Effector memory CD4-positive, alpha-beta T cell (primary cell): ENCODE results near the gene CCDC148.

Experiments used
- DNase-seq, 3 donors: peaks; one replicate each; pipeline ENCODE4 v3.0.0-alpha.2; 2020
- H3K27ac ChIP-seq: 2 replicates; pipeline ENCODE4 v1.7.0; 2013; ENCODE audit warnings: mild to moderate bottlenecking, low read length, moderate library complexity; ENCODE audit not compliant: insufficient read depth, poor library complexity, severe bottlenecking
- H3K27me3 ChIP-seq: replicated peaks from 2 replicates; pipeline ENCODE4 v1.7.0; 2013; ENCODE audit warnings: mild to moderate bottlenecking, low read length; ENCODE audit not compliant: insufficient read depth, control insufficient read depth, poor library complexity, severe bottlenecking
- H3K36me3 ChIP-seq: 2 replicates; pipeline ENCODE4 v1.7.0; 2013; ENCODE audit warnings: mild to moderate bottlenecking, low read length, moderate library complexity; ENCODE audit not compliant: control insufficient read depth, insufficient read depth
- H3K4me1 ChIP-seq: 2 replicates; pipeline ENCODE4 v1.7.0; 2013; ENCODE audit warnings: low read length, mild to moderate bottlenecking; ENCODE audit not compliant: control insufficient read depth, insufficient read depth, poor library complexity, severe bottlenecking
- H3K4me3 ChIP-seq: 2 replicates; pipeline ENCODE4 v1.7.0; 2013; ENCODE audit warnings: low read length, low read depth, mild to moderate bottlenecking; ENCODE audit not compliant: insufficient read depth, poor library complexity, severe bottlenecking
- H3K9me3 ChIP-seq: 2 replicates; pipeline ENCODE4 v1.7.0; 2013; ENCODE audit warnings: mild to moderate bottlenecking, low read length, moderate library complexity; ENCODE audit not compliant: control insufficient read depth

CCDC148 gene

DNA sequence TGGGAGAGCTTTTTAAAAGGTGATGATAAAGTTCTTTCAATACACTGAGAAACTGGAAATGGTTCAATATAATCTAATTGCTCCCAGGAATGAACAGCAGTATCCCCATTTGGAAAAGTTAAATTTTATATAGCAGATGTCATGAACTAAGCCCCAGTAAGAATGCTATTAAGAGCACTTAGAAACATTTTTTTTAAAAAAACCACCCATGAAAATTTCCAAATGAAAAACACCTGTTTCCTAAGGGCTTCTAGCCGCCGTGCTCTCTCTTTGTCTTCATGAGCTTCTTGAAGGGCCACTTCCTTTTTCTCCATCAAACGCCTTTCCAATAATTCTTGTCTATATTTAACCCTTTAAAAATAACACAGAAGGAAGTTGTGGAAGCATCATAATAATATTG is 277.9 kb downstream of the CCDC148 start:
- H3K4me3 ChIP-seq, result no peak overlapping the region
- no peaks in the 10 kb centered on the region for H3K27me3 ChIP-seq
- H3K4me1 ChIP-seq, result no peaks in the 10 kb centered on the region
- H3K27ac ChIP-seq, result no peak overlapping the region
- DNase-seq, result no peak
- H3K9me3 ChIP-seq, result no peaks in the 10 kb centered on the region
- no peaks in the 10 kb centered on the region for H3K36me3 ChIP-seq

DNA sequence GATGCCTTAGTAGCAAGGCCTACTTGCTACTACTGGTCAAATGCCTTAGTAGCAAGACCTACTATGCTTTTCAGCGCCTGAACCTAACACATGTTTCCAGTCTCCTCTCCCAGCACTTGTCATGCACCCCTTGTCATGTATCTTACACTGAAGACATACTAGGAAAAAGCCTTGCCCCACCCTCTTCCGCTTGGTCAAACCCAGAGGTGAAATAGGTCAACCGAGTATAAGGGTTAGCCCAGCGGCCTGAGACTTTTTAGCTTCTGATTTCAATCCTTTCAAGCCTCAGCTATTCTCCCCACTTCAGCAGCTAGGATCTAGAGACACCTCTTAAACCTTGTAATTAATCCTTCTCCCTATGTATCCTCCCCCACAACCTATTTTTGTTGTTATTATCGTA is 281.6 kb downstream of the CCDC148 start:
- Histone ChIP-seq H3K9me3 (no peaks in the 10 kb centered on the region), H3K4me1 (no peaks in the 10 kb centered on the region), H3K36me3 (no peaks in the 10 kb centered on the region), H3K4me3 (no peak overlapping the region), H3K27ac (no peak overlapping the region), H3K27me3 (no peaks in the 10 kb centered on the region)
- no peak for DNase-seq

DNA sequence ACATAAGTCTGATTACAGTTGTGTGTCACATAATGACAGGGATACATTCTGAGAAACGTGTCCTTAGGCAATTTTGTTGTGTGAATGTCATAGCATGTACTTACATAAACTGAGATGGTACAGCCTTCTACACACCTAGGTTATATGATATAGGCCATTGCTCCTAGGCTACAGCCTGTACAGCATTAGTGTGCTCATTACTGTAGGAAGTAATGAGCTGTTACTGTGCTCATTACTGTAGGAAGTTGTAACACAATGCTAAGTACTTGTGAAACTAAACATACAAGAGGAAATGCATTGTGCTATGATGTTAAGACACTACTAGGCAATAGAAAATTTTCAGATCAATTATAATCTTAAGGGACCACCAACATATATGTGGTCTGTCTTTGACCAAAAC is 282.1 kb downstream of the CCDC148 start:
- no peak overlapping the region for H3K4me3 ChIP-seq
- no peak for DNase-seq
- H3K27me3 ChIP-seq, result no peaks in the 10 kb centered on the region
- no peaks in the 10 kb centered on the region for H3K4me1 ChIP-seq
- H3K9me3 ChIP-seq, result no peaks in the 10 kb centered on the region
- no peaks in the 10 kb centered on the region for H3K36me3 ChIP-seq
- H3K27ac ChIP-seq, result no peak overlapping the region

DNA sequence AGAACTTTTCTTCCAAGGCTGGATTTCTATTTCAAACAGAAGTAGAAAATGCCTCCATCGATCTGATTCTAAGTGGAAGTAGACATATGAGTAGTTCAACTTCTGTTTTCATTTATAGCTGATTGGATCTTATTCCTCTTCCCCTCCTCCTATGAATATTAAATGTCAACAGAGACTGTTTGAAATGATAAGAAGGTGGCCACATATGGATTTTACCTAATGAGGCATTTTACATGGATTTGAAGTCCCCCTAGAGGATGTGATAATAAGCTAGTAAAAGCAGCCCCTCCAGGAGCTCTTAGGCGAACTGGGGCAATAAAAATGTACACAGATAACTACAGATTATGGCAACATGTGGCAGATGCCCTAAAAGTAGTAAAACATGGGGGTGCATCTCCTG is 283.8 kb downstream of the CCDC148 start:
- Histone ChIP-seq H3K4me1 (no peaks in the 10 kb centered on the region), H3K9me3 (no peaks in the 10 kb centered on the region), H3K4me3 (no peak overlapping the region), H3K27ac (no peak overlapping the region), H3K36me3 (no peaks in the 10 kb centered on the region), H3K27me3 (no peaks in the 10 kb centered on the region)
- no peak for DNase-seq

DNA sequence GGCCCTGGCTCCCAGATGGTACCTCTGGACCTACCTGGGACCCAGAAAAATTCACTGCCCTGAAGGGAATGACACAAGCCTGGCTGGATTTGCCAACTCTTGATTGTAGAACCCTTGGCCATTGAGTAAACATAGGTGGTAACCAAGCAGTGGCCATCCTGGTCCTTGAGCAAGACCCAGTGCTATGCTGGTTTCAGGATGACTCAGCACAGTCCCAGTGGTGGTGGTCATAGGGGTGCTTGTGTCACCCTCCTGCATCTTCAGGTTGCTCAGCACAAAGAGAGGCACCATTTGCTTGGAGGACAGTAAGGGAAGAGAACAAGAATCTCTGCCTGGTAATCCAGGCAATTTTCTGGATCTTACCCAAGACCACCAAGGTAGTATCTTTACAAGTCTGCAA is 302.0 kb downstream of the CCDC148 start:
- no peaks in the 10 kb centered on the region for H3K4me1 ChIP-seq
- H3K4me3 ChIP-seq, result no peak overlapping the region
- no peak overlapping the region for H3K27ac ChIP-seq
- DNase-seq, result no peak
- H3K27me3 ChIP-seq, result no peaks in the 10 kb centered on the region
- no peaks in the 10 kb centered on the region for H3K36me3 ChIP-seq
- no peaks in the 10 kb centered on the region for H3K9me3 ChIP-seq

DNA sequence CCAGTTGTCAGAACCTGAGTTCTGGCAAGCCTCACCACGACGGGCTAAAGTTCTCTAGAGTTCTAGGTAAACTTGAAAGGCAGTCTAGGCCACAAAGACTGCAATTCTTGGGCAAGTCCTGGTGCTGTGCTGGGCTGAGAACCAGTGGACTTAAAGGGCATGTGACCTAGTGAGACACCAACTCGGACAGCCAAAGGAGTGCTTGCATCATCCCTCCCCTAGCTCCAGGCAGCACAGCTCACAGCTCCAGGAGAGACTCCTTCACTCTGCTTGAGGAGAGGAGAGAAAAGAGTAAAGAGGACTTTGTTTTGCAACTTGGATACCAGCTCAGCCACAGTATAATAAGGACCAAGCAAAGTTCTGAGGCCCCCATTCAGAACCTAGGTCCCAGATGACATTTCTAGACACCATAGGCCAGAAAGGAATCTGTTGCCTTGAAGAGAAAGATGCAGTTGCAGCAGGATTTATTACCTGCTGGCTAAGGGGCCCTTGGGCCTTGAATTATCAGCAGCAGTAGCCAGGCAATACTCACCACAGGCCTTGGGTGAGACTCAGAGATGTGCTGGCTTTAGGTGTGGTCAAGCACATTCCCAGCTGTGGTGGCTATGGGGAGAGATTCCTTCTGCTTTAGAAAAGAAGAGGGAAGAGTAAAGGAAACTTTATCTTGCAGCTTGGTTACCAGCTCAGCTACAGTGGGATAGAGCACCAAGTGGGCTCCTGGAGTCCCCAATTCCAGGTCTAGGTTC is 303.1 kb downstream of the CCDC148 start:
- Histone ChIP-seq H3K27me3 (no peaks in the 10 kb centered on the region), H3K4me3 (no peak overlapping the region), H3K36me3 (no peaks in the 10 kb centered on the region), H3K4me1 (no peaks in the 10 kb centered on the region), H3K9me3 (no peaks in the 10 kb centered on the region), H3K27ac (no peak overlapping the region)
- no peak for DNase-seq

DNA sequence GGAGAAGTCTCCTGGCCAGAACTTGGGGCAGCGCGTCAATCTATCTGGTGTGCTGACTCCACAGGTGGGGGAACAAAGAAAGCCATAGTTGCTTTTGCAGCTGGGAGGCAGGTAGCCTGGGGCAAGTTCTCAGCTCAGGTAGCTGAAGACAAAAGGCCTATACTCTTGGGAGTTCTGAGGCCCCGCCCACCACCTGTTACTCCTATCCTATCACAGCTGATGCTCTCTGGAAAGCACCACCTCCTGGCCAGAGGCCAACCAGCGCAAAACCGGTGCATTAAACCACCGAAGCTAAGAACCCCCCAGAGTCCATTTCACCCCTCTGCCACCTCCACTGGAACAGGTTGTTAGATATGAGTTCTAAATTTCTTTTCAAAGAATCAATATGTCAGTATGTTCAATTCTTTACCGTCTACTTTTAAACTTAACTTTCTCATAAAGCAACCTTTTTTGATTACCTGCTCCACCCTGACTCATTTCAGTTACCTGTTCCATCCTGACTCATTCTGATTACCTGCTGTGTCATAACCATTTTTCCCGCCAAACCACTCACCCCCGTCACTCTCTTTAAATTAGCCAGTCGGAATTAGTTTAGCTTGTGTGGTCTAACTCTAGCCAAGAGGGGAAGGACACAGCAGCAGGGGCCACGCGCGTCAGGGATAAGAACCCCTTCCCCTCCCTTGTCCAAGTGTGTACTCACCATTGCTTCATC is 311.5 kb downstream of the CCDC148 start:
- Histone ChIP-seq H3K27ac (no peak overlapping the region), H3K4me3 (no peak overlapping the region), H3K27me3 (no peaks in the 10 kb centered on the region), H3K9me3 (no peaks in the 10 kb centered on the region), H3K4me1 (no peaks in the 10 kb centered on the region), H3K36me3 (no peaks in the 10 kb centered on the region)
- DNase-seq, result no peak

DNA sequence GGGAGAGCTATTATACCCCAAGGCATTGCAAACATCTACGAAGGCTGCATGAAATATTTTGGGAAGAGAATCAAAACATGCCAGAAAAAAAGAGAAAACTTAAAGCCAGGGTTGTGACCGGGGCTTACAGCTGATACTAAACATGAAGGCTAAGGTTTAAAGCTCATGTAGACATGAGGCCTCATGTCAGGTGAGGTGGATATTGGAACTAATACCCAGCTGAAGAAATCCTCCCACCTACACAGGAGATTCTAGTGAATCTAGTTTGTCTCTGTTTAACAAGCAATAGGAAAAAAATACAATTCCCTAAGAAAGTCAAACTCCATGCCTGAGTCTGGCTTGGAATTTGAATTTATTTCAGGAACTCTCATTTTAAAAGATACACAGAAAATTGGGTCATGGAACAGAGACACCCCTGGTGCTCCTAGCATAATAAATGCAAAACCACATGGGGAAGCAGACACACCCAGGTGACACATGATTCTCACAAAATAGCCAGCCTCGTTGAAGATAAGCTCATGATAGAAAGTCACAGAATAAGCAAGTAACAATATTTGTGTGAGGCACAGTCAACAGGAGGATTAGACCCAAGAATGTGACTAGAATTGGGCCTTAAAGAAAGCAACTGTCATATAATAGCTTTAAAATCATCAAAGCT is 312.7 kb downstream of the CCDC148 start:
- H3K9me3 ChIP-seq, result no peaks in the 10 kb centered on the region
- no peak overlapping the region for H3K4me3 ChIP-seq
- no peak overlapping the region for H3K27ac ChIP-seq

DNA sequence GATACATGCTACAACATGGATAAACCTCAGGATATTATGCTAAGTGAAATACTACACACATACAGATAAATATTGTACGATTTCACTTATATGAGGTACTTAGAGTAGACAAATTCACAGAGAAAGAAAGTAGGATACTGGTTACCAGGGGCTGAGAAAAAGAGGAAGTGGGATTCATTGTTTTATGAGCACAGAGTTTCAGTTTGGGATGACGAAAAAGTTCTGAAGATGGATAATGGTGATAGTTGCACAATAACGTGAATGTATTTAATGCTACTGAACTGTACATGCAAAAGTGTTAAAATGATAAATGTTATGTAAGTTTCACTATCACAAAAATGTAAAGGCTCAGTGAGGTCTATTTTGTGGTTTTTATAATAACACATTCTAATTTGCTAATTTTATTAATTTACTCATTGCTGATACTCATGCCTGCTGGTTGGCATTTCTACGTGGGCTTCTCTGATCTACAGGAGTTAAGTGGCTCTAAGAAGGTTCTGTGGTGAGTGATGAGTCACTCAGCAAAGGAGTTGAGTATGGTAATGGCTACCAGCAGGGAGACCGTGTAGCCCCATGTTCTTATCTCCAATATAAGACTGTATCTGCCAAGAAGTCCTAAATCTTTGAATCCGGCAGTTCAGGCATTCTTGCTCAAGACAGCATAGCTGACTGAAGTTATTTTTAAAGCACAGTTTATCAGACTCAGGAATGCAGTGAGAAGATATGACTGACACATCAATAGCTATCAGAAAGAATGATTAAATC is 313.8 kb downstream of the CCDC148 start:
- no peaks in the 10 kb centered on the region for H3K9me3 ChIP-seq
- DNase-seq, result no peak
- H3K27me3 ChIP-seq, result no peaks in the 10 kb centered on the region
- H3K27ac ChIP-seq, result no peak overlapping the region
- H3K4me3 ChIP-seq, result no peak overlapping the region
- no peaks in the 10 kb centered on the region for H3K36me3 ChIP-seq
- H3K4me1 ChIP-seq, result no peaks in the 10 kb centered on the region

More for the DNA sequence above, 312.7 kb downstream of the CCDC148 start:
- DNase-seq, result no peak
- Histone ChIP-seq H3K27me3 (no peaks in the 10 kb centered on the region), H3K36me3 (no peaks in the 10 kb centered on the region), H3K4me1 (no peaks in the 10 kb centered on the region)
